Heart right ventricle (tissue), 16 donors: Measurements from ENCODE around the gene CNTN2. TPM values are rescaled to one million over a fixed set of nuclear protein-coding genes. Genes with fewer than 3 reads are reported as not detected.

Experiments used
- ATAC-seq, 8 donors: fragments of 200-7000 bp; cut with Tn5 transposase; one replicate each; pipeline ENCODE4 v1.9.1; 2020; ENCODE audit warnings: mild to moderate bottlenecking in 8 of 8, moderate library complexity in 8 of 8, moderate number of reproducible peaks in 1 of 8
- DNase-seq, 2 donors: peaks; one replicate each; pipeline ENCODE4 v3.0.0-alpha.2; 2020
- H3K27ac ChIP-seq, 10 donors: fragments of 200-600 bp; sonication (generic) in 2 of 10; one replicate each; pipeline versions ENCODE4 v1.5.0 to v1.8.0; 2020 to 2022; ENCODE audit warnings: mild to moderate bottlenecking in 3 of 10
- H3K27me3 ChIP-seq, 7 donors: fragments of 200-600 bp; one replicate each; pipeline ENCODE4 v1.8.0; 2021 to 2022; ENCODE audit warnings: mild to moderate bottlenecking in 2 of 7
- H3K36me3 ChIP-seq, 9 donors: fragments of 200-600 bp; sonication (generic) in 1 of 9; one replicate each; pipeline versions ENCODE4 v1.5.0 to v1.8.0; 2020 to 2022; ENCODE audit warnings: mild to moderate bottlenecking in 2 of 9
- H3K4me1 ChIP-seq, 9 donors: fragments of 200-600 bp; sonication (generic) in 1 of 9; one replicate each; pipeline versions ENCODE4 v1.5.0 to v1.8.0; 2020 to 2022; ENCODE audit warnings: mild to moderate bottlenecking in 4 of 9
- H3K4me3 ChIP-seq, 10 donors: fragments of 200-600 bp; sonication (generic) in 2 of 10; one replicate each; pipeline versions ENCODE4 v1.5.0 to v1.8.0; 2020 to 2022; ENCODE audit warnings: mild to moderate bottlenecking in 7 of 10, moderate library complexity in 2 of 10
- H3K9me3 ChIP-seq, 11 donors: fragments of 200-600 bp in 10 of 11; sonication (generic) in 2 of 11; one replicate each; pipeline versions ENCODE4 v1.5.0 to v1.8.0; 2013 to 2022; ENCODE audit warnings: mild to moderate bottlenecking in 2 of 11, control low read depth in 1 of 11, moderate library complexity in 1 of 11
- WGBS, 2 donors: extraction: QIAGEN DNeasy Blood & Tissue Kit; methylation state at CpG; one replicate each; pipeline ENCODE4 v1.1.7; 2013; ENCODE audit warnings: inconsistent platforms in 1 of 2; 5-methylcytosine and 5-hydroxymethylcytosine counted together
- intact Hi-C, 10 donors: fragments of 100-400 bp; cut with DNase I; formaldehyde crosslinking; loops; one replicate each; pipeline versions ENCODE4 v1.11.1 to v1.14.2; 2022
- polyA plus RNA-seq, 2 donors: library from polyadenylated mRNA; stranded (reverse); fragments of 200-250 nt; gene quantifications; one replicate each; pipeline ENCODE4 v1.2.3, GENCODE V29; 2013
- total RNA-seq, 10 donors: library from RNA; stranded (reverse); fragmentation: NEBNext Ultra II Directional in 3 of 10; extraction: Animal tissue kit (Norgen Biotek cat#: 25700) in 3 of 10; gene quantifications; one replicate each; pipeline versions ENCODE4 v1.2.1 to v1.2.4, GENCODE V29; 2021 to 2023
- TF ChIP-seq, protein P1 (sequence below), 9 donors: fragments of 200-600 bp; sonication (generic) in 2 of 9; IDR thresholded peaks; one replicate each; pipeline versions ENCODE4 v1.5.0 to v1.8.0; 2021 to 2022; ENCODE audit warnings: antibody characterized with exemption in 9 of 9, mild to moderate bottlenecking in 5 of 9, moderate library complexity in 1 of 9
- donor health status: Arrhythmogenic right ventricular cardiomyopathy.
- donor health status: ischemic (EF 13 %, LVEDD 7.1; RV severe dilation, severe dysfunction).
- donor health status: healthy with polysubstance abuse.
- donor health status: DM: no; HTN: yes; CAD: no.
- donor health status: DM: no; HTN: no; CAD: no.
- donor health status: ischemic (EF 25% LVEDD 6.9; RV normal size, moderate dysfunction).
- donor health status: ischemic (EF 25% LVEDD 5.7; RV mildly dilated, moderate dysfunction).
- donor health status: healthy.
- donor health status: DM: yes; HTN: yes; CAD: no.
- donor health status: Ischemic cardiomyopathy.
- donor health status: ischemic (EF 35%, LVEDD 5.7; RV mildly dilated, moderate dysfunction).
- donor health status: nonischemic (EF 11% LVEDD 7.7; RV severe dilation, severe dysfunction).
- donor health status: DM: yes; HTN: yes; CAD: no.
- donor health status: PGD.
- donor health status: ischemic (EF 29% LVEDD 5.4; RV normal size, mild dysfunction).
- donor health status: nonischemic (EF 23%, LVEDD 6.1; RV moderate dilation, normal function).

CNTN2 gene
- total and polyA plus RNA-seq, 12 donors, result 0.04 to 0.73 (median 0.25) TPM; not detected in 3

DNA sequence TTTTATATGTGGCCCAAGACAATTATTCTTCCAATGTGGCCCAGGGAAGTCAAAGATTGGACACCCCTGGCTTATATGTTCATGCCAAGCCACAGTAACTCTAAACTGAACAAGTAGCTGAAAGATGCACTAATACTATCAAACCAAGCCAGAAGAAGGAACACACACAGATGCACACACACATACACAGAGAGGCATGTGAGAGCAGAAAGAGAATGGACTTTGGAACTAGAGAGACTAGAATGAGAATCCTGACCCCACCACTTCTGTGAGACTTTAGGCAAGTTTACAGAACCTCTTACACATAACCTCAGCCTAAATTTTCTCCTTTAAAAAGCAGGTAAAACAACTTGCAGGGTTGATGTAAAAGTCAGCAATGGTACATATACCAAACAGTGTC, 52.4 kb downstream of the CNTN2 start:
- H3K4me3 ChIP-seq, result no peak overlapping the region
- no peaks in the 10 kb centered on the region for H3K27me3 ChIP-seq
- no peaks in the 10 kb centered on the region for H3K9me3 ChIP-seq
- H3K36me3 ChIP-seq, result peaks cover 0 to 98% (median 90%) of the 10 kb centered on the region in 9 donors
- TF ChIP-seq, protein P1, sequence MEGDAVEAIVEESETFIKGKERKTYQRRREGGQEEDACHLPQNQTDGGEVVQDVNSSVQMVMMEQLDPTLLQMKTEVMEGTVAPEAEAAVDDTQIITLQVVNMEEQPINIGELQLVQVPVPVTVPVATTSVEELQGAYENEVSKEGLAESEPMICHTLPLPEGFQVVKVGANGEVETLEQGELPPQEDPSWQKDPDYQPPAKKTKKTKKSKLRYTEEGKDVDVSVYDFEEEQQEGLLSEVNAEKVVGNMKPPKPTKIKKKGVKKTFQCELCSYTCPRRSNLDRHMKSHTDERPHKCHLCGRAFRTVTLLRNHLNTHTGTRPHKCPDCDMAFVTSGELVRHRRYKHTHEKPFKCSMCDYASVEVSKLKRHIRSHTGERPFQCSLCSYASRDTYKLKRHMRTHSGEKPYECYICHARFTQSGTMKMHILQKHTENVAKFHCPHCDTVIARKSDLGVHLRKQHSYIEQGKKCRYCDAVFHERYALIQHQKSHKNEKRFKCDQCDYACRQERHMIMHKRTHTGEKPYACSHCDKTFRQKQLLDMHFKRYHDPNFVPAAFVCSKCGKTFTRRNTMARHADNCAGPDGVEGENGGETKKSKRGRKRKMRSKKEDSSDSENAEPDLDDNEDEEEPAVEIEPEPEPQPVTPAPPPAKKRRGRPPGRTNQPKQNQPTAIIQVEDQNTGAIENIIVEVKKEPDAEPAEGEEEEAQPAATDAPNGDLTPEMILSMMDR (IDR thresholded peaks at IDR 0.05), result no peak
- ATAC-seq, result no peak
- H3K27ac ChIP-seq, result no peak overlapping the region
- intact Hi-C loops, result no loop called here
- DNase-seq, result no peak
- no peaks in the 10 kb centered on the region for H3K4me1 ChIP-seq

GRCh38 chr1:205098242-205098641, 55.2 kb downstream of the CNTN2 start:
- TF ChIP-seq, protein P1 (IDR thresholded peaks at IDR 0.05), result no peak
- Histone ChIP-seq H3K9me3 (no peaks in the 10 kb centered on the region), H3K36me3 (peaks cover 0 to 98% (median 88%) of the 10 kb centered on the region in 9 donors), H3K27ac (no peak overlapping the region), H3K4me3 (no peak overlapping the region), H3K27me3 (no peaks in the 10 kb centered on the region), H3K4me1 (no peaks in the 10 kb centered on the region)
- intact Hi-C loops, result no loop called here
- ATAC-seq, result no peak
- no peak for DNase-seq

DNA sequence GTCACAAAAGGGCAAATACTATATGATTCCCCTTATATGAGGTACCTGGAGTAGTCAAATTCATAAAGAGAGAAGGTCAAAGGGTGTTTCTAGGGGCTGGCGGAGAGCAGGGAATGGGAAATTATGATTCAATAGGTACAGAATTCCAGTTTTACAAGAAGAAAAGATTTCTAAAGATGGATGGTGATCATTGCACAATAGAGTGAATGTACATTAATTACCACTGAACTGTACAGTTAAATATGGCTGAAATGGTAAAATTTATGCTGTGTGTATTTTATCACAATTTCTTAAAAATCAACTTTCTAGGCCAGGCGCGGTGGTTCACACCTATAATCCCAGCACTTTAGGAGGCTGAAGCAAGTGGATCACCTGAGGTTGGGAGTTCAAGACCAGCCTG, 59.4 kb downstream of the CNTN2 start:
- no peaks in the 10 kb centered on the region for H3K9me3 ChIP-seq
- H3K27ac ChIP-seq, result no peak overlapping the region
- ATAC-seq (no peak), DNase-seq (no peak)
- H3K27me3 ChIP-seq, result no peaks in the 10 kb centered on the region
- peaks cover 0 to 100% (median 71%) of the 10 kb centered on the region in 9 donors for H3K36me3 ChIP-seq
- intact Hi-C loops, result no loop called here
- H3K4me1 ChIP-seq, result no peaks in the 10 kb centered on the region
- no peak overlapping the region for H3K4me3 ChIP-seq
- 96 to 97% methylated on average over 3 of the region's 3 CpGs for WGBS, 2 donors
- TF ChIP-seq, protein P1 (IDR thresholded peaks at IDR 0.05), result no peak

DNA sequence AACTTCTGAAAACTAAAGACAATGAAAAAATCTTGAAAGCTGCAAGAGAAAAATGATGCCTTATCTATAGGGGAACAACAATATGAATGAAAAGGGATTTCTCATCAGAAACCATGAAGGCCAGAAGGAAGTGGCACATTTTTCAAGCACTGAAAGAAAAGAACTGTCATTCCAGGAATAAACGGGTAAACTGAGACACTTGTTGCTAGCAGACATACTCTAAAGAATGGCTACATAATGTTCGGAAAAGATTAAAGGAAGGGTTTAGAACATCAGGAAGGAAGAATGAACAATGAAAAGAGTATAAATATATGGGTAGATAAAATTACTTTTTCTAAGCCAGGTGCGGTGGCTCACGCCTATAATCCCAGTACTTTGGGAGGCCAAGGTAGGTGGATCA, 64.3 kb downstream of the CNTN2 start:
- H3K36me3 ChIP-seq, result peaks cover 0 to 98% (median 30%) of the 10 kb centered on the region in 9 donors
- no peaks in the 10 kb centered on the region for H3K27me3 ChIP-seq
- TF ChIP-seq, protein P1 (IDR thresholded peaks at IDR 0.05), result no peak
- DNase-seq (no peak), ATAC-seq (no peak)
- no peaks in the 10 kb centered on the region for H3K9me3 ChIP-seq
- no peak overlapping the region for H3K4me3 ChIP-seq
- H3K27ac ChIP-seq, result no peak overlapping the region
- intact Hi-C loops, result no loop called here
- no peaks in the 10 kb centered on the region for H3K4me1 ChIP-seq
- WGBS, 2 donors, result 93 to 94% methylated on average over 4 of the region's 4 CpGs

GRCh38 chr1:205108464-205108863, 65.5 kb downstream of the CNTN2 start:
- Histone ChIP-seq H3K27me3 (no peaks in the 10 kb centered on the region), H3K36me3 (peaks cover 0 to 98% (median 21%) of the 10 kb centered on the region in 9 donors), H3K9me3 (no peaks in the 10 kb centered on the region), H3K4me3 (no peak overlapping the region), H3K27ac (no peak overlapping the region), H3K4me1 (no peaks in the 10 kb centered on the region)
- intact Hi-C loops, result no loop called here
- 92 to 95% methylated on average over 4 of the region's 4 CpGs for WGBS, 2 donors
- TF ChIP-seq, protein P1 (IDR thresholded peaks at IDR 0.05), result no peak
- DNase-seq (no peak), ATAC-seq (no peak)
